Measurements from ENCODE around the gene ZMYND19. TPM values are rescaled to one million over a fixed set of nuclear protein-coding genes. Genes with fewer than 3 reads are reported as not detected.

ZMYND19 gene
- total and polyA plus RNA-seq, 3 experiments from 2014 or later: 11.2 to 72.5 (median 71.2) TPM

DNA sequence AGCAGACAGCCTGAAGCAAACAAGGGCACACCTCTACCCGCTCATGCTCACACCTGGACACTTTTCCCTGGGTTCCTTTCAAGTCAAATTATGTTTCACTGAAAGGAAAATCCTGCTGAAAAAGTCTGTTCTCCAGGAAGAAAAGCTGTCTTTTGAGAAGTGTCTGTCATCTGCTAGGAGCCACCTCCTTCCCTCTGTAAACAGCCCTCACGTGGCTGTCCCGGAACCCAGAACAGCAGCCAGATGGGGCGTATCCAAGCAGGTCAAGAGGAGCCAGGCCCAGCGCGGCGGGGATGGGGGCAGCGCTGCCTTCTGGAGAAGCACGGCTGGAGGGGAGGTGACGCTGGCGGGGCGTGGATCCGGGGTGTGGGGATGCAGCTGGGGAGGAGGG lies 40.1 kb downstream of the ZMYND19 start, which contains the start of gene PNPLA7:
Gene PNPLA7 (minus strand): TSS at position 172 of the 391 bp plus-strand sequence. CDS start 205 bp downstream, outside the sequence.
- ChIA-PET CTCF (interaction anchor here (0.9 to 2.2 kb wide), 3 partner anchors 15 to 29 kb away, joined by 3 to 7 read pairs (median 3); no protein-coding TSS in a partner anchor), POLR2A (no interaction called here)
- Histone ChIP-seq H3K27ac (ENCODE audit: low read depth, low read length) (peak within 1 kb of the TSS; percentile 51), H3K4me1 (ENCODE audit: insufficient read depth, low read length) (peaks cover 14% of the 10 kb centered on the region), H3K4me3 (ENCODE audit: low read length) (peak within 1 kb of the TSS; percentile 55), H3K36me3 (ENCODE audit: insufficient read depth, low read length) (no peaks in the 10 kb centered on the region), H3K27me3 (ENCODE audit: insufficient read depth, low read length, poor library complexity, severe bottlenecking) (no peaks in the 10 kb centered on the region), H3K9me3 (ENCODE audit: low read length) (no peaks in the 10 kb centered on the region)
- H3K27me3 Mint-ChIP-seq: no peaks in the 10 kb centered on the region
- peak within 1 kb of the TSS; percentile 70 to 92 (median 84) for H3K27ac Mint-ChIP-seq
- peaks cover 0 to 16% (median 3%) of the 10 kb centered on the region in 3 donors for H3K36me3 Mint-ChIP-seq
- H3K4me1 Mint-ChIP-seq: peaks cover 10 to 20% (median 13%) of the 10 kb centered on the region in 3 donors
- no peaks in the 10 kb centered on the region for H3K9me3 Mint-ChIP-seq
- H3K4me3 Mint-ChIP-seq: peak within 1 kb of the TSS; percentile 87 to 95 (median 90)
- peak; percentile 13 to 64 (median 42) for DNase-seq

DNA sequence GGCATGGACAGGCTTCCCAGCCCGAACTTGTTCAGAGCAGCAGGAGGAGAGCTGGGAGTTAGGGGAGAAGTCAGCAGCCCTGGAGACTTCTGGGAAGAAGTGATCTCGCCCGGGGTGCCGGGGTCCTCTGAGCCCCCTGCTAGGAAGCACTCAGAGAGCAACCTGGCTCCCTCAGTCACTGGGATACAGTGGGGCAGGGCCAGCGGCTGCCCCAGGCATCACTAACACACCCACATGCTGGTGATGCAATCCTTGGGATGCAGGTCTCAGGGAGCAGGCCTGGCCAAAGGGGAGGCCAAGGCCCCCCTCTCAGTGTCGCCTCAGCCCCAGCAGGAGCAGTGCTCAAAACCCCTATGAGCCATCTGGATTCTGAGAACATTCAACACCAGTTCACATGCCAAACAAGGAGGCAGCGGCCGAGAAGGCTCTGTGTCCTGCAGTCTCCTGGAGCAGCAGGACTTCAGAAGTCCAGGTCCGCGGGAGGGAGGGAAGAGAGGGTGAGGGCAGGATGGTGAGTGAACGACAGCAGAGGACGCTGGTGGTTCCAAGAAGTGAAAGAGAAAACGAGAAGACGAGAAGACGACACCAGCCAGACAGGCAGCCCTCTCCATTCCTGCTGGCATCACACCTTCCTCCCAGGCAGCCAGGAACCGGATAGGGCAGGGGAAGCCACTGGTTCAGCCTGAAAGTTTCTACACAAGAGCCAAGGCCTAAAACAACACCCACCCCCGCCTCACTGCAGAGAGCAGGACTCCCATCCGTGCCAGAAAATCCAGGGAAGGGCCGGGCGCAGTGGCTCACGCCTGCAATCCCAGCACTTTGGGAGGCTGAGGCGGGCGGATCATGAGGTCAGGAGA lies 42.4 kb downstream of the ZMYND19 start:
- Histone ChIP-seq H3K36me3 (ENCODE audit: insufficient read depth, low read length) (no peaks in the 10 kb centered on the region), H3K27me3 (ENCODE audit: insufficient read depth, low read length, poor library complexity, severe bottlenecking) (no peaks in the 10 kb centered on the region), H3K4me1 (ENCODE audit: insufficient read depth, low read length) (peaks cover 14% of the 10 kb centered on the region), H3K4me3 (ENCODE audit: low read length) (no peak overlapping the region), H3K9me3 (ENCODE audit: low read length) (no peaks in the 10 kb centered on the region), H3K27ac (ENCODE audit: low read depth, low read length) (no peak overlapping the region)
- no peak for DNase-seq
- Mint-ChIP-seq H3K27me3 (no peaks in the 10 kb centered on the region), H3K27ac (peak overlapping the region in 2 of 8 donors; percentile 26 to 71), H3K36me3 (peaks cover 0 to 5% (median 0%) of the 10 kb centered on the region in 3 donors), H3K4me1 (peaks cover 10 to 17% (median 13%) of the 10 kb centered on the region in 3 donors), H3K4me3 (peak overlapping the region in 3 of 7 donors; percentile 12 to 58 (median 32)), H3K9me3 (no peaks in the 10 kb centered on the region)
- ChIA-PET POLR2A (no interaction called here), CTCF (no interaction called here)

DNA sequence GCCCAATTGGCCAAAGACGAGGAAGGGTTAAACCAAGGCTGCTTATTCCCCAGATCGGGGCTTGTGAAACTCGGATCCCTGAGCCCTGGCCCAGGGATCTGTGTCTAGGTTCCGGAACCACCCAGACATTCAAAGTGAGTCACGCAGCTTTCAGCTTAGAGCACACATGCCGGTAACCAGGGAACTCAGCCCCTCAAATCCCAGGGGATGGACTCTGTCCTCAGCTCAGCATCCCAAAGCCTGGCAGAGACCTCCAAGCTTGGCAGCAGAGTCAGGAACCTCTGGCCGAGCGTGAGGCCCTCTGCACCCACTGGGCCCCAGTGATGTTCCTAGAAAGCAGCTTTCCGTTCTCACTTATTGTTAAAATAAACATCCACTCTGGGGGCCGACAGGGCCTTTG lies 45.2 kb downstream of the ZMYND19 start:
- Histone ChIP-seq H3K9me3 (ENCODE audit: low read length) (no peaks in the 10 kb centered on the region), H3K27me3 (ENCODE audit: insufficient read depth, low read length, poor library complexity, severe bottlenecking) (no peaks in the 10 kb centered on the region), H3K4me3 (ENCODE audit: low read length) (no peak overlapping the region), H3K4me1 (ENCODE audit: insufficient read depth, low read length) (peaks cover 8% of the 10 kb centered on the region), H3K36me3 (ENCODE audit: insufficient read depth, low read length) (no peaks in the 10 kb centered on the region), H3K27ac (ENCODE audit: low read depth, low read length) (no peak overlapping the region)
- Mint-ChIP-seq H3K4me1 (peaks cover 5 to 7% (median 5%) of the 10 kb centered on the region in 3 donors), H3K36me3 (no peaks in the 10 kb centered on the region), H3K9me3 (no peaks in the 10 kb centered on the region), H3K4me3 (no peak overlapping the region), H3K27me3 (no peaks in the 10 kb centered on the region), H3K27ac (no peak overlapping the region)
- ChIA-PET POLR2A (no interaction called here), CTCF (interaction anchor here (1.1 to 1.6 kb wide), 3 partner anchors 8 to 34 kb away, joined by 3 to 4 read pairs (median 4); partner anchors contain the start of gene DPH7)
- no peak for DNase-seq

DNA sequence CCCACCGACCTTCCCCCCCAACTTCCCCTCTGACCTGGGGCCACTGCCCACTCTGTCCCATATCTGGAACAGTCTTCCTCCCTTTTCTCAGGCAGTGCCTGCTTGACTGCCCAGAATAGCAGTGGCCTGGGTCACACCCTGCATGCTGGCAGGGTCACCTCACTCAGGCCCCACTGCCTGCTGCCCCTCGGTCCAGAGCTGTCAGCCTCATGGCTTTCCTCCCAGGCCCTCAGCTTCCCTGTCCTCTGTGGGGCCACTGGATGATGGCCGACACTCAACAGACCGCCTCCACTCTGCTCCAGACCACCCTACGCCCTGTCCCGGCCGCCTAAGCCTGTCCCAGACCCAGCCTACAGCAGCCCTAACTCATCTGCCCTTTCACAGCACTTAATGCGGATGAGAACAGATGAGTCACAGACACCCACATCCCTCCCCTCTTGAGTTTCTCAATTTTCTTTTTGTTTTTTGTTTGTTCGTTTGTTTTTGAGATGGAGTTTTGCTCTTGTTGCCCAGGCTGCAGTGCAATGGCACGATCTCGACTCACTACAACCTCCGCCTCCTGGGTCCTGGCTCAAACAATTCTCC lies 46.0 kb downstream of the ZMYND19 start:
- H3K9me3 ChIP-seq (ENCODE audit: low read length): no peaks in the 10 kb centered on the region
- ChIA-PET CTCF (no interaction called here), POLR2A (no interaction called here)
- no peaks in the 10 kb centered on the region for H3K4me1 ChIP-seq (ENCODE audit: insufficient read depth, low read length)
- Mint-ChIP-seq H3K4me1 (no peaks in the 10 kb centered on the region), H3K36me3 (no peaks in the 10 kb centered on the region), H3K4me3 (no peak overlapping the region), H3K9me3 (no peaks in the 10 kb centered on the region), H3K27ac (peak overlapping the region in 2 of 8 donors; percentile 76 to 82), H3K27me3 (no peaks in the 10 kb centered on the region)
- no peak for DNase-seq
- no peak overlapping the region for H3K27ac ChIP-seq (ENCODE audit: low read depth, low read length)
- H3K4me3 ChIP-seq (ENCODE audit: low read length): no peak overlapping the region
- H3K36me3 ChIP-seq (ENCODE audit: insufficient read depth, low read length): no peaks in the 10 kb centered on the region
- H3K27me3 ChIP-seq (ENCODE audit: insufficient read depth, low read length, poor library complexity, severe bottlenecking): no peaks in the 10 kb centered on the region

DNA sequence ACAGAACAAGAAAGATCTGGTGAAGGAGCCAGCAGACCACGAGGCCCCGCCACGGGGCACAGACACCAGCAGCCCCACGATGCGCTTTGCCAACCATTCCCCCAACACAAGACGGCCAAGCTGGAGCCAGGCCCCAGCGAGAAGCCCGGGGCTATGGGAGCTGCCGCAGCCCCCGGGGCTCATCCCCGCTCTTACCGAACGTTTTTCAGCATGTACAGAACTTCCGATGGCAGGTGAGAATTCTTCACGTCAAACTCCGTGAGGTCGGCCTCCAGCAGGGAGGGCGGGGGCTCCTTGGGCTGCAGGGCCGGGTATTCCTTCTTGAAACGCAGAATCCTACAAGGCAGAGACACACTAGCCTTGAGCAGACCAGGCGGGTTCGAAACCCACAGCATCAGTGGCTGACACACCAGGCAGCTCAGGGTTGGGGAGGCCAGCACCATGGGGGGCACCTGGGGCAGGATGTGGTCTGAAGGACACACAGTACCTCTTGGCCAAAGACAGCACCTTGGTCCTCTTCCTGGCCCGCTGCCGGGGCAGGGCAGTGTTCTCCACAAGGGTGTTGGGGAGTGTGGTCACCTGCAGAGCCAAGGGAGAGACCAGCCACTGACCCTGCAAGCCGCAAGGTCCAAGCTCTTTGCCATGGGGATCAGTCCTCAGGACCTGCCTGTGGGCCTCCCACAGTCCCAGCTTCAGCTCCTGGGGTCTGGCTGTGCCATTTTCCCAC lies 46.9 kb downstream of the ZMYND19 start:
- peak overlapping the region in 1 of 7 donors; percentile 32 for H3K4me3 Mint-ChIP-seq
- H3K9me3 Mint-ChIP-seq: no peaks in the 10 kb centered on the region
- no peaks in the 10 kb centered on the region for H3K27me3 Mint-ChIP-seq
- no peak for DNase-seq
- H3K4me3 ChIP-seq (ENCODE audit: low read length): no peak overlapping the region
- ChIA-PET CTCF (no interaction called here), POLR2A (no interaction called here)
- no peaks in the 10 kb centered on the region for H3K4me1 ChIP-seq (ENCODE audit: insufficient read depth, low read length)
- H3K36me3 Mint-ChIP-seq: no peaks in the 10 kb centered on the region
- no peaks in the 10 kb centered on the region for H3K4me1 Mint-ChIP-seq
- H3K9me3 ChIP-seq (ENCODE audit: low read length): no peaks in the 10 kb centered on the region
- H3K27me3 ChIP-seq (ENCODE audit: insufficient read depth, low read length, poor library complexity, severe bottlenecking): no peaks in the 10 kb centered on the region
- peak overlapping the region in 1 of 8 donors; percentile 36 for H3K27ac Mint-ChIP-seq
- no peaks in the 10 kb centered on the region for H3K36me3 ChIP-seq (ENCODE audit: insufficient read depth, low read length)
- no peak overlapping the region for H3K27ac ChIP-seq (ENCODE audit: low read depth, low read length)

DNA sequence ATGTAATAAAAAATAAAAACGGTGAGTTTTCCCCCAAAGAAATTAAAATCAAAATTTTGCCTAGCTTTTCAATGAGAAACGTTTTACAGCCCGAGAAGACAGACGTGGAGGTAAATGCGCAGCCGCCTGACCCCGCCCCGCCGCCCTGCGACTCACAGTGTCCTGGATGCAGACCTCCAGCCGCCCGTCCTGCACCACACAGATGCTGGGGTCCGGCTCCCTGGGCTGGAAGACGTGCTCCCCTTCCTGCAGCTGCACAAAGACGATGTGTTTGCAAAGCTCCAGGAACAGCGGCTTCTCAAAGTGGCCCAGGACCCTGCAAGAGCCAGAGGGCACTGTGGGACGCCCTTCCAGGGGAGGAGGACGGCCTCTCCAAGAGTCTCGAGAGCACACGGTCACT lies 47.8 kb downstream of the ZMYND19 start:
- POLR2A ChIA-PET: no interaction called here
- H3K27ac ChIP-seq (ENCODE audit: low read depth, low read length): no peak overlapping the region
- Mint-ChIP-seq H3K4me1 (peaks cover 0 to 3% (median under 1%) of the 10 kb centered on the region in 3 donors), H3K4me3 (no peak overlapping the region), H3K27ac (no peak overlapping the region), H3K36me3 (no peaks in the 10 kb centered on the region), H3K27me3 (no peaks in the 10 kb centered on the region), H3K9me3 (no peaks in the 10 kb centered on the region)
- CTCF ChIA-PET: no interaction called here
- no peaks in the 10 kb centered on the region for H3K4me1 ChIP-seq (ENCODE audit: insufficient read depth, low read length)
- H3K36me3 ChIP-seq (ENCODE audit: insufficient read depth, low read length): no peaks in the 10 kb centered on the region
- no peak overlapping the region for H3K4me3 ChIP-seq (ENCODE audit: low read length)
- no peaks in the 10 kb centered on the region for H3K9me3 ChIP-seq (ENCODE audit: low read length)
- H3K27me3 ChIP-seq (ENCODE audit: insufficient read depth, low read length, poor library complexity, severe bottlenecking): no peaks in the 10 kb centered on the region
- no peak for DNase-seq

DNA sequence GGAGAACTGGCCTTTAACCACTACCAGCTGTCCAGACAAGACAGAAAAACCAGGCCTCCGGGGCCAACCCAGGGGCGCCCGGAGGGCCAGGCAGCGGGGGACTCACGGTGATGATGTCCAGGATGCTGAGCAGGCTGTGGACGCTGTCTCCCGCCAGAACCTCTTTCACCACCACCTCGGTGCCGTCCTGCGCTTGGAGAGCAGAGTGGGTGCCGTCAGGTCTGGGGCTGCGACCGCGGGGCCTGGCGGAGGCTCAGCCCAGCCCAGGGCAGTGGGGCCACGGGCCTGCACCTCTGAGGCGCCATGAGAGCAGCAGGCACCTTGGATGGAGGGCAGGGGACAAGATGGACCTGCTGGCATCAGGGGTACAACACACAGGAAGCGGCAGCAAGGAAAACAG lies 49.8 kb downstream of the ZMYND19 start:
- H3K36me3 Mint-ChIP-seq: no peaks in the 10 kb centered on the region
- Histone ChIP-seq H3K4me3 (ENCODE audit: low read length) (no peak overlapping the region), H3K27ac (ENCODE audit: low read depth, low read length) (no peak overlapping the region), H3K27me3 (ENCODE audit: insufficient read depth, low read length, poor library complexity, severe bottlenecking) (no peaks in the 10 kb centered on the region), H3K9me3 (ENCODE audit: low read length) (no peaks in the 10 kb centered on the region), H3K36me3 (ENCODE audit: insufficient read depth, low read length) (no peaks in the 10 kb centered on the region), H3K4me1 (ENCODE audit: insufficient read depth, low read length) (peaks cover 7% of the 10 kb centered on the region)
- peaks cover 13 to 17% (median 14%) of the 10 kb centered on the region in 3 donors for H3K4me1 Mint-ChIP-seq
- ChIA-PET POLR2A (no interaction called here), CTCF (no interaction called here)
- H3K4me3 Mint-ChIP-seq: no peak overlapping the region
- H3K9me3 Mint-ChIP-seq: peaks cover 0 to 5% (median 0%) of the 10 kb centered on the region in 5 donors
- H3K27me3 Mint-ChIP-seq: no peaks in the 10 kb centered on the region
- no peak overlapping the region for H3K27ac Mint-ChIP-seq
- DNase-seq: peak in 1 of 5 donors; percentile 30
